C4-2B (cell line): ENCODE results near the gene EXOC3L1.

Experiments used
- ZFX ChIP-seq: fragments of 450-650 bp; IDR thresholded peaks from 2 replicates; pipeline ENCODE4 v1.6.1; 2017
- TF ChIP-seq, protein P1 (sequence below): fragments of 450-650 bp; conservative IDR thresholded peaks from 2 replicates; pipeline ENCODE4 v1.5.1; 2017; ENCODE audit warnings: mild to moderate bottlenecking

DNA sequence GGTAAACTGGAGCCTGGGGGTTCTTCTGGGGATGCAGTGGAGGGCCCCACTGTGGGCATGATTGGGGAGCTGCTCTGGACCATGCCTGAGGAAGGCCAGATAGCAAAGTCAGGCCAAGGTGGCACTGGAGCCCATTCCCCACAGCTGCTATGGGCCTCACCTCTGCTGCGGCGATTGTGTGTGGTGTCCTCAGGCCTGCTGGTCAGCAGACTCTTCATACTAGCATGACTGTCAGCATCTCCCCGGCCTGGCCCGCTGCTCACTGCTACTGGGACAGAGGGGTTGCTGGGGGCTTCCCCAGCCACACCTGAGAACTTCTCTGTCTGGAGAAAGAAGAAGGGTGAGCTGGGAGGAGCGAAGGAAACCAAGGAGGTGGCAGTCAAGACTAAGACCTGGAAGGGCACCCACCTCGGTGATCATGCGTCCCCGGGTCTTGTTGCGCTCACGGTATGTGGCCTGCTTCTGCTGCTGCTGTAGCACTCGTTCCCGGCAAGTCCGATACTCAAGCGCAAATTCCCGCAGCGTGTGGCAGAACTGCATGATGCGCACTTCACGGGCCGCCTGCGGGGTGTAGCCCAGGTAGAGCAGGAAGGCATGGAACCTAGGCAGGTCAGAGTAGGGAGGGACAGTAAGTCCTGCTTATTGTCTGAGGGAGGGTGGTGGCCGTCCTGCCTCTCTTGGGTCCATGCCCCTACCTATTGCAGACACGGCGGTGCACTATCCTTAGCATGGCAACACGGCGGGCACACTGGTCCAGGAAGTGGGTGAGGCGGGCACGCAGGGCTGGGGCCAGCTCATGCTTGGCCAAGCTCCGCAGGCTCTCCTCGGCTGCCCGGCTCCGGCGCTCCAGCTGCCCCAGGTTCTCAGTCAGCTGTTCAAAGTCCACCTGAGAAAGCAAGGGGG lies 40.2 kb upstream of the EXOC3L1 start:
- TF ChIP-seq, protein P1, sequence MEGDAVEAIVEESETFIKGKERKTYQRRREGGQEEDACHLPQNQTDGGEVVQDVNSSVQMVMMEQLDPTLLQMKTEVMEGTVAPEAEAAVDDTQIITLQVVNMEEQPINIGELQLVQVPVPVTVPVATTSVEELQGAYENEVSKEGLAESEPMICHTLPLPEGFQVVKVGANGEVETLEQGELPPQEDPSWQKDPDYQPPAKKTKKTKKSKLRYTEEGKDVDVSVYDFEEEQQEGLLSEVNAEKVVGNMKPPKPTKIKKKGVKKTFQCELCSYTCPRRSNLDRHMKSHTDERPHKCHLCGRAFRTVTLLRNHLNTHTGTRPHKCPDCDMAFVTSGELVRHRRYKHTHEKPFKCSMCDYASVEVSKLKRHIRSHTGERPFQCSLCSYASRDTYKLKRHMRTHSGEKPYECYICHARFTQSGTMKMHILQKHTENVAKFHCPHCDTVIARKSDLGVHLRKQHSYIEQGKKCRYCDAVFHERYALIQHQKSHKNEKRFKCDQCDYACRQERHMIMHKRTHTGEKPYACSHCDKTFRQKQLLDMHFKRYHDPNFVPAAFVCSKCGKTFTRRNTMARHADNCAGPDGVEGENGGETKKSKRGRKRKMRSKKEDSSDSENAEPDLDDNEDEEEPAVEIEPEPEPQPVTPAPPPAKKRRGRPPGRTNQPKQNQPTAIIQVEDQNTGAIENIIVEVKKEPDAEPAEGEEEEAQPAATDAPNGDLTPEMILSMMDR: no peak
- no peak for TF ChIP-seq ZFX
